Mesenchymal stem cell (in vitro differentiated cells and primary cell): ENCODE results near the gene PROSER2.

Source experiments
- DNase-seq: peaks from one replicate; pipeline ENCODE4 v3.0.0-alpha.2; 2013
- H2AFZ ChIP-seq: one replicate; pipeline ENCODE4 v1.6.1; 2013; ENCODE audit warnings: low read depth, mild to moderate bottlenecking, control low read depth, inconsistent platforms, low read length, moderate library complexity
- H2AK5ac ChIP-seq: 2 replicates; pipeline ENCODE4 v1.6.1; 2013; ENCODE audit warnings: low read length, moderate library complexity, mild to moderate bottlenecking, inconsistent platforms; ENCODE audit not compliant: severe bottlenecking
- H2BK120ac ChIP-seq: one replicate; pipeline ENCODE4 v1.6.1; 2013; ENCODE audit warnings: low read depth, mild to moderate bottlenecking, inconsistent platforms, low read length, moderate library complexity
- H2BK12ac ChIP-seq, 2 experiments: one replicate each; pipeline ENCODE4 v1.6.1; 2013; ENCODE audit warnings: inconsistent platforms in 2 of 2, low read length in 2 of 2, mild to moderate bottlenecking in 2 of 2, moderate library complexity in 2 of 2, control low read depth in 1 of 2
- H2BK15ac ChIP-seq: one replicate; pipeline ENCODE4 v1.6.1; 2013; ENCODE audit warnings: mild to moderate bottlenecking, low read depth, inconsistent platforms; ENCODE audit not compliant: poor library complexity, severe bottlenecking
- H2BK5ac ChIP-seq: 2 replicates; pipeline ENCODE4 v1.6.1; 2013; ENCODE audit warnings: low read depth, mild to moderate bottlenecking, low read length, control low read depth, inconsistent platforms; ENCODE audit not compliant: poor library complexity, severe bottlenecking
- H3K14ac ChIP-seq, 2 experiments: one replicate each; pipeline ENCODE4 v1.6.1; 2013; ENCODE audit warnings: inconsistent platforms in 2 of 2, low read length in 2 of 2, control low read depth in 1 of 2, mild to moderate bottlenecking in 1 of 2, moderate library complexity in 1 of 2
- H3K18ac ChIP-seq, 2 experiments: one replicate each; pipeline ENCODE4 v1.6.1; 2013; ENCODE audit warnings: inconsistent platforms in 2 of 2, low read length in 2 of 2, control low read depth in 1 of 2, low read depth in 1 of 2, mild to moderate bottlenecking in 1 of 2
- H3K23ac ChIP-seq, 2 experiments: one replicate each; pipeline ENCODE4 v1.6.1; 2013; ENCODE audit warnings: inconsistent platforms in 2 of 2, low read length in 2 of 2, mild to moderate bottlenecking in 2 of 2, moderate library complexity in 2 of 2, control low read depth in 1 of 2
- H3K27ac ChIP-seq: 2 replicates; pipeline ENCODE4 v1.5.1; 2013; ENCODE audit warnings: mild to moderate bottlenecking, moderate library complexity, low read length, control low read depth, inconsistent platforms; ENCODE audit not compliant: poor library complexity, severe bottlenecking
- H3K27me3 ChIP-seq, 2 experiments: 2 replicates each; pipeline versions ENCODE4 v1.6.1 to v1.7.0; 2013; ENCODE audit warnings: low read length in 2 of 2, mild to moderate bottlenecking in 2 of 2, moderate library complexity in 2 of 2, control low read depth in 1 of 2, inconsistent platforms in 1 of 2; ENCODE audit not compliant: control insufficient read depth in 1 of 2, insufficient read depth in 1 of 2
- H3K36me3 ChIP-seq, 2 experiments: 2 replicates each; pipeline versions ENCODE4 v1.6.1 to v1.7.0; 2013; ENCODE audit warnings: low read length in 2 of 2, control low read depth in 1 of 2, inconsistent platforms in 1 of 2, low read depth in 1 of 2, mild to moderate bottlenecking in 1 of 2; ENCODE audit not compliant: insufficient read depth in 2 of 2, control insufficient read depth in 1 of 2
- H3K4ac ChIP-seq, 2 experiments: one replicate each; pipeline ENCODE4 v1.6.1; 2013; ENCODE audit warnings: inconsistent platforms in 2 of 2, low read length in 2 of 2, mild to moderate bottlenecking in 2 of 2, moderate library complexity in 2 of 2, control low read depth in 1 of 2, low read depth in 1 of 2
- H3K4me1 ChIP-seq: 2 replicates; pipeline ENCODE4 v1.6.1; 2013; ENCODE audit warnings: low read depth, low read length, control low read depth; ENCODE audit not compliant: control insufficient read depth, insufficient read depth
- H3K4me2 ChIP-seq: 2 replicates; pipeline ENCODE4 v1.6.1; 2013; ENCODE audit warnings: low read length, mild to moderate bottlenecking, inconsistent platforms; ENCODE audit not compliant: poor library complexity, severe bottlenecking
- H3K4me3 ChIP-seq, 2 experiments: 2 replicates each; pipeline versions ENCODE4 v1.5.1 to v1.7.0; 2013; ENCODE audit warnings: low read length in 2 of 2, mild to moderate bottlenecking in 2 of 2, control low read depth in 1 of 2, low read depth in 1 of 2; ENCODE audit not compliant: insufficient read depth in 1 of 2
- H3K79me1 ChIP-seq: replicated peaks from 2 replicates; pipeline ENCODE4 v1.6.1; 2013; ENCODE audit warnings: mild to moderate bottlenecking, control low read depth, low read length, inconsistent platforms; ENCODE audit not compliant: poor library complexity, severe bottlenecking
- H3K9ac ChIP-seq: 2 replicates; pipeline ENCODE4 v1.7.0; 2013; ENCODE audit warnings: mild to moderate bottlenecking, low read length, moderate library complexity
- H3K9me3 ChIP-seq: 2 replicates; pipeline ENCODE4 v1.7.0; 2013; ENCODE audit warnings: mild to moderate bottlenecking, low read length; ENCODE audit not compliant: control insufficient read depth
- H4K8ac ChIP-seq: one replicate; pipeline ENCODE4 v1.6.1; 2013; ENCODE audit warnings: inconsistent platforms, mild to moderate bottlenecking, low read length, moderate library complexity
- H4K91ac ChIP-seq: one replicate; pipeline ENCODE4 v1.6.1; 2013; ENCODE audit warnings: mild to moderate bottlenecking, low read length, inconsistent platforms
- WGBS: methylation state at CpG from one replicate; pipeline ENCODE4 v1.1.7; 2013; ENCODE audit warnings: mixed read lengths; 5-methylcytosine and 5-hydroxymethylcytosine counted together

The PROSER2 gene

DNA sequence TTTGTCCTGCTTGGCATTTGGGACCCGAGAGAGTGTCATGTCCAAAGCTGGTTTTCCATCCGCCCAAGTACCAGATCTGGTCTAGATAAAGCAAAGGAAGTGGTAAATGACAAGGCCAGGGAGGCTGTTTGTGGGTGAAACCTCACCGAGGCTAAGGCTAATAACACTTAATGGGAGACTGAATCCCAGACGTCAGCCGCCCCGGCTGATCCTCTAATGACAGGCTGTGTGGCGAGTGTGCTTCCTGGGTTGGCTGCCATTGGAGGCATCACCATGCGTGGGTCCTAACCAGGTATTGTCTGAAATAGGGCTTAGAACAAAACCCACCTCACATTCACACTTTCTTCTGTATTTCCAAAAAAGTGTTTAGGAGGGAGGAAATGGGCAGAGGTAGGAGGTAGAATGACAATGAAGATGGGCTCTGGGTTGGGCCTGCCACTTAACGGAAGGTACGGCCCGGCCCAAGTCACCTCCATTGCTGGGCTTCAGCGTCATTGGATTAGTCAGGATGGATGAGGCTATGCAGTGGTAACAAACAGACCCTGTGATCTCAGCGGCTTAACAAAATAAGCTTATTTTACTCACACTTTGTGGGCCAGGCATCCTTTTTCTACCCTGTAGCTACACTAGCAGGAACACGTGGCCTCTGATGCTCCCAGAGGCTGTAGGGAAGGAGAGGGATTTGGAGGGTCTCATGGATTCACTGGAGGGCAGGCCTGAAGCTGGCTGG is 59.7 kb downstream of the PROSER2 start:
- Histone ChIP-seq H4K8ac (no peak overlapping the region), H3K27me3 (no peaks in the 10 kb centered on the region), H3K27ac (no peak overlapping the region), H3K9ac (no peak overlapping the region), H2AK5ac (peak overlapping the region; percentile 15), H3K14ac (no peak overlapping the region), H2BK12ac (no peak overlapping the region), H4K91ac (no peak overlapping the region), H3K4me3 (no peak overlapping the region), H2BK120ac (no peak overlapping the region), H3K4me2 (no peak overlapping the region), H3K23ac (no peak overlapping the region), H3K36me3 (no peaks in the 10 kb centered on the region), H3K4me1 (peaks cover 32% of the 10 kb centered on the region), H2AFZ (no peak overlapping the region), H2BK15ac (no peak overlapping the region), H3K18ac (no peak overlapping the region), H3K79me1 (no peaks in the 10 kb centered on the region), H3K9me3 (no peaks in the 10 kb centered on the region), H2BK5ac (no peak overlapping the region), H3K4ac (no peak overlapping the region)
- no peak for DNase-seq
- 90% methylated on average over 12 of the region's 14 CpGs for WGBS

DNA sequence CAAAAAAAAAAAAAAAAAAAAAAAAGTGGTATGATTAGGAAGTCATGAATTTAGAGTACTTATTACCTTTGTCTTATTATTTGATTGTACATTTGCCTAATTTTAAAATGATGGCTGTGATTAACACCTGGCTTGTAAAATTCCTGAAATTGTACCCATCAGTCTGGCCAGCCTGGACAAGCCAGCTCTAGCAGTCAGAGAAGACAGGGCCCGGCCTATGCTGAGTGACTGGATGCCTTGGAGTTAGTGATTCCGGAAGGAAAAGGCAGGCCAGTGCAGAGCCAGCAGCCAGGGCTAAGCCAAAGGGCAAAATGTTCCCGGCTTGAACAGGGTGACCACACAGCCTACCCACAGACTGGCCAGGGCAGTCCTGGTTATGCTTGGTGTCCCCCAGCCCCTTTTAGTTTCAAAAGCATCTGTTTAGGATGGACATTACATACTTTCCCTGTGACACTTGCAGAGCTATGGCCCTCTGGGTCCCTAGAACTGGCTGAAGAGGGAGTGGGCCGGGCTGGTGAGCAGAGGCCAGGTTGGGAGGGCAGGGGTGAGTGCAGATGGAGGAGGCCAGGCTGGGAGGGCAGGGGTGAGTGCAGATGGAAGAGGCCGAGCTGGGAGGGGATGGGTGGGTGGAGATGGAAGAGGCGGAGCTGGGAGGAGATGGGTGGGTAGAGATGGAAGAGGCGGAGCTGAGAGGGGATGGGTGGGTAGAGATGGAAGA is 61.7 kb downstream of the PROSER2 start:
- Histone ChIP-seq H4K8ac (no peak overlapping the region), H2AFZ (no peak overlapping the region), H2BK12ac (no peak overlapping the region), H3K14ac (no peak overlapping the region), H3K4me3 (no peak overlapping the region), H4K91ac (no peak overlapping the region), H3K4ac (no peak overlapping the region), H3K9ac (no peak overlapping the region), H3K4me2 (no peak overlapping the region), H2BK120ac (no peak overlapping the region), H3K27ac (no peak overlapping the region), H2AK5ac (no peak overlapping the region), H3K79me1 (no peaks in the 10 kb centered on the region), H3K4me1 (peaks cover 32% of the 10 kb centered on the region), H2BK15ac (no peak overlapping the region), H3K36me3 (no peaks in the 10 kb centered on the region), H3K23ac (no peak overlapping the region), H3K27me3 (no peaks in the 10 kb centered on the region), H3K9me3 (no peaks in the 10 kb centered on the region), H3K18ac (no peak overlapping the region), H2BK5ac (no peak overlapping the region)
- 80% methylated on average over 7 of the region's 7 CpGs for WGBS
- DNase-seq: no peak

DNA sequence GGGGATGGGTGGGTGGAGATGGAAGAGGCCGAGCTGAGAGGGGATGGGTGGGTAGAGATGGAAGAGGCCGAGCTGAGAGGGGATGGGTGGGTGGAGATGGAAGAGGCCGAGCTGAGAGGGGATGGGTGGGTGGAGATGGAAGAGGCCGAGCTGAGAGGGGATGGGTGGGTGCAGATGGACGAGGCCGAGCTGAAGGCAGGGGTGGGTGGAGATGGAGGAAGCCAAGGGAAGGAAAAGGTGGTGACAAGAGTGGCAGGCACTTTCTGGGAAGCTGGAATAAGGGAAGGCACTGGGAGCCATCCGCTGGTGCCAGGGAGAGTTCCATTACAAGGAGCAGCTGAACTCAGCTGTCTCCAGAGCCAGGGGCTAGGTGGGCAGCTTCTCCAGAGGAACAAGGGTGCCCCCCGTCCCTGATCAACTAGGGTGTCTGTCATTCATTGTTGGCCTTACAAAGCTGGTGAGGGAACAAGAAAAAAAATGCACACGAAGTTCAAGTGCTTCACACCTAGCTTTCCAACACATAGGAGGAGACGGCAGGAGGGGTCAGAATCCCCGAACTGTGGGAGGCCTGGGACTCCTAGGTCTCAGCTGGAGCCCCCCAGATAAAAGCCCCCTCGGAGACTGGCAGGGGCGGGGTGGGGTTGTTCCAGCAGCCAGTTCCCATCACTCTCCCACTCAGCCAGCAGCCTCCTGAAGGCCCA is 62.4 kb downstream of the PROSER2 start:
- Histone ChIP-seq H2AFZ (no peak overlapping the region), H2BK120ac (no peak overlapping the region), H3K9ac (no peak overlapping the region), H3K4me2 (no peak overlapping the region), H2BK12ac (no peak overlapping the region), H3K4me1 (peaks cover 27% of the 10 kb centered on the region), H4K91ac (no peak overlapping the region), H2BK5ac (no peak overlapping the region), H2BK15ac (peak overlapping the region; percentile 32), H3K79me1 (no peaks in the 10 kb centered on the region), H3K4me3 (no peak overlapping the region), H3K9me3 (no peaks in the 10 kb centered on the region), H3K18ac (no peak overlapping the region), H3K4ac (no peak overlapping the region), H3K36me3 (no peaks in the 10 kb centered on the region), H2AK5ac (no peak overlapping the region), H4K8ac (no peak overlapping the region), H3K27ac (no peak overlapping the region), H3K23ac (no peak overlapping the region), H3K14ac (no peak overlapping the region), H3K27me3 (no peaks in the 10 kb centered on the region)
- WGBS: 80% methylated on average over 11 of the region's 13 CpGs
- no peak for DNase-seq

DNA sequence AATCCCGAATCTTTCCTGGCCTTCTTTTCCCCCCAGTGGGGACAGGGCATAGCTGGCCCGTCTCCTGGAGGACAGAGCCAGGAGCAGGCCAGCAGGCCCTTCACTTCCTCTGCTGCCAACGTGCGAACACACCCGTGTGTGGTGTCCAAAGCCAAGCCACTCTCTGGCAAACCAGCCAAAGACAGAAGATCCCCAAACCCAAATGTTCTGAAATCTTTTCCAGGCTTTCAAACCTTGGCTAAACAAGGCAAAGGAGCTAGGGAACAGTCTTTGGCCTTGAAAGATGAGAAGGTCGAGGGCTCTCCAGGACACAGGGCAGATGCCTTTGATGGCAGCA is 63.0 kb downstream of the PROSER2 start:
- Histone ChIP-seq H3K4ac (no peak overlapping the region), H3K9me3 (no peaks in the 10 kb centered on the region), H3K9ac (no peak overlapping the region), H3K36me3 (no peaks in the 10 kb centered on the region), H3K14ac (no peak overlapping the region), H2BK12ac (no peak overlapping the region), H3K27me3 (no peaks in the 10 kb centered on the region), H3K4me3 (no peak overlapping the region), H3K23ac (no peak overlapping the region), H3K27ac (no peak overlapping the region), H2AFZ (no peak overlapping the region), H3K4me2 (no peak overlapping the region), H3K79me1 (no peaks in the 10 kb centered on the region), H2AK5ac (no peak overlapping the region), H3K4me1 (peaks cover 22% of the 10 kb centered on the region), H2BK120ac (no peak overlapping the region), H4K8ac (no peak overlapping the region), H2BK15ac (no peak overlapping the region), H4K91ac (no peak overlapping the region), H3K18ac (no peak overlapping the region), H2BK5ac (no peak overlapping the region)
- 84% methylated on average over 6 of the region's 6 CpGs for WGBS
- DNase-seq: no peak
